ENCODE measurements around the gene ABTB2.

The ABTB2 gene

GRCh38 chr11:34373727-34374126, 15.9 kb upstream of the ABTB2 start:
- TF ChIP-seq CSDC2 (CRISPR knock-in tag; IDR thresholded peaks at IDR 0.05) (no peak), ESRRG (CRISPR knock-in tag; IDR thresholded peaks at IDR 0.05) (no peak), ARNTL (CRISPR knock-in tag; IDR thresholded peaks at IDR 0.05; ENCODE audit: borderline replicate concordance, low read depth) (no peak)
- no peak for ATAC-seq

GRCh38 chr11:34366522-34366921, 8.7 kb upstream of the ABTB2 start:
- no peak for ATAC-seq
- no peak for TF ChIP-seq ISL1 (CRISPR knock-in tag; IDR thresholded peaks at IDR 0.05)

GRCh38 chr11:34364102-34364501, 6.3 kb upstream of the ABTB2 start:
- no peak for TF ChIP-seq ESRRG (CRISPR knock-in tag; IDR thresholded peaks at IDR 0.05)
- no peak for TF ChIP-seq CREB5 (CRISPR knock-in tag; IDR thresholded peaks at IDR 0.05; ENCODE audit: low read depth)
- no peak for TF ChIP-seq OSR1 (CRISPR knock-in tag; IDR thresholded peaks at IDR 0.05)
- no peak for TF ChIP-seq POU6F1 (CRISPR knock-in tag; IDR thresholded peaks at IDR 0.05; ENCODE audit: borderline replicate concordance, low read depth)
- TF ChIP-seq ZNF565 (CRISPR knock-in tag; conservative IDR thresholded peaks at IDR 0.05; ENCODE audit: low read depth), result no peak
- no peak for TF ChIP-seq ZC3H10 (CRISPR knock-in tag; IDR thresholded peaks at IDR 0.05)
- no peak for TF ChIP-seq ZNF8 (CRISPR knock-in tag; IDR thresholded peaks at IDR 0.05)
- no peak for TF ChIP-seq BACH2 (CRISPR knock-in tag; IDR thresholded peaks at IDR 0.05; ENCODE audit: borderline replicate concordance)
- TF ChIP-seq TCF4 (CRISPR knock-in tag; IDR thresholded peaks at IDR 0.05; ENCODE audit: borderline replicate concordance), result no peak
- TF ChIP-seq ISL1 (CRISPR knock-in tag; IDR thresholded peaks at IDR 0.05), result no peak
- TF ChIP-seq CSRNP3 (CRISPR knock-in tag; IDR thresholded peaks at IDR 0.05), result no peak
- TF ChIP-seq TSHZ2 (CRISPR knock-in tag; IDR thresholded peaks at IDR 0.05), result no peak
- no peak for TF ChIP-seq ARNTL (CRISPR knock-in tag; IDR thresholded peaks at IDR 0.05; ENCODE audit: borderline replicate concordance, low read depth)
- TF ChIP-seq ZFP30 (CRISPR knock-in tag; IDR thresholded peaks at IDR 0.05), result no peak
- no peak for TF ChIP-seq RARB (CRISPR knock-in tag; IDR thresholded peaks at IDR 0.05)
- TF ChIP-seq GLIS3 (CRISPR knock-in tag; IDR thresholded peaks at IDR 0.05), result no peak
- TF ChIP-seq TOX (CRISPR knock-in tag; IDR thresholded peaks at IDR 0.05; ENCODE audit: borderline replicate concordance), result no peak
- ATAC-seq, result no peak

GRCh38 chr11:34363363-34364084, 5.7 kb upstream of the ABTB2 start:
- no peak for ATAC-seq
- TF ChIP-seq BACH2 (CRISPR knock-in tag; IDR thresholded peaks at IDR 0.05; ENCODE audit: borderline replicate concordance) (no peak), TSHZ2 (CRISPR knock-in tag; IDR thresholded peaks at IDR 0.05) (no peak), CSRNP3 (CRISPR knock-in tag; IDR thresholded peaks at IDR 0.05) (no peak), PPARA (CRISPR knock-in tag; IDR thresholded peaks at IDR 0.05; ENCODE audit: borderline replicate concordance) (no peak), RARB (CRISPR knock-in tag; IDR thresholded peaks at IDR 0.05) (no peak), TCF4 (CRISPR knock-in tag; IDR thresholded peaks at IDR 0.05; ENCODE audit: borderline replicate concordance) (no peak), ISL1 (CRISPR knock-in tag; IDR thresholded peaks at IDR 0.05) (no peak), ZNF8 (CRISPR knock-in tag; IDR thresholded peaks at IDR 0.05) (no peak), ARNTL (CRISPR knock-in tag; IDR thresholded peaks at IDR 0.05; ENCODE audit: borderline replicate concordance, low read depth) (no peak), GLIS3 (CRISPR knock-in tag; IDR thresholded peaks at IDR 0.05) (no peak), ZNF70 (CRISPR knock-in tag; IDR thresholded peaks at IDR 0.05) (no peak), PATZ1 (CRISPR knock-in tag; IDR thresholded peaks at IDR 0.05; ENCODE audit: borderline replicate concordance) (no peak)

All from SK-N-SH treated with all-trans-retinoic acid at 6 μM for 48 hours (cell line).